Thoracic aorta (tissue), 2 donors: ENCODE data around the gene TSPAN32. TPM values are rescaled to one million over a fixed set of nuclear protein-coding genes. Genes with fewer than 3 reads are reported as not detected.
"Not testable (repeated sequence)": the region's sequence is repeated elsewhere in the genome, so short reads cannot be mapped to it uniquely, and the experiment has no call there.

Experiments
- ATAC-seq: fragments of 150-250 bp; one replicate; pipeline ENCODE4 v1.8.0; 2017; ENCODE audit warnings: low read depth; ENCODE audit not compliant: insufficient number of reproducible peaks, low FRiP score
- DNase-seq: peaks from one replicate; pipeline ENCODE4 v3.0.0-alpha.2; 2020; ENCODE audit warnings: low spot score
- H3K27ac ChIP-seq, 2 donors: fragments of 200-600 bp; sonication (generic); 1 replicate in 1 of 2; 2 replicates in 1 of 2; pipeline ENCODE4 v1.5.1; 2016; ENCODE audit warnings: mild to moderate bottlenecking in 2 of 2, moderate library complexity in 2 of 2
- H3K27me3 ChIP-seq: fragments of 200-600 bp; sonication (generic); replicated peaks from 2 replicates; pipeline ENCODE4 v1.6.0; 2016; ENCODE audit warnings: mild to moderate bottlenecking; ENCODE audit not compliant: insufficient read depth
- H3K36me3 ChIP-seq: fragments of 200-600 bp; sonication (generic); one replicate; pipeline ENCODE4 v1.5.1; 2016
- H3K4me1 ChIP-seq, 2 donors: fragments of 200-600 bp; sonication (generic); 1 replicate in 1 of 2; 2 replicates in 1 of 2; pipeline versions ENCODE4 v1.5.1 to v1.6.0; 2016; ENCODE audit warnings: low read depth in 2 of 2, mild to moderate bottlenecking in 1 of 2; ENCODE audit not compliant: control insufficient read depth in 1 of 2
- H3K4me3 ChIP-seq: fragments of 200-600 bp; sonication (generic); 2 replicates; pipeline ENCODE4 v1.5.1; 2016; ENCODE audit warnings: mild to moderate bottlenecking
- H3K9me3 ChIP-seq: fragments of 200-600 bp; sonication (generic); 2 replicates; pipeline ENCODE4 v1.5.1; 2016
- total RNA-seq, 2 donors: library from RNA; depleted of rRNA; stranded (reverse); fragments of >200 nt; gene quantifications; one replicate each; pipeline versions ENCODE4 v1.1.0 to v1.2.3, GENCODE V29; 2016
- TF ChIP-seq, protein P1 (sequence below): fragments of 200-600 bp; sonication (generic); IDR thresholded peaks from one replicate; pipeline ENCODE4 v1.5.1; 2019; ENCODE audit warnings: antibody characterized with exemption

Gene TSPAN32
- total RNA-seq, 2 donors from 2014 or later: 2.5 to 6.9 TPM

DNA sequence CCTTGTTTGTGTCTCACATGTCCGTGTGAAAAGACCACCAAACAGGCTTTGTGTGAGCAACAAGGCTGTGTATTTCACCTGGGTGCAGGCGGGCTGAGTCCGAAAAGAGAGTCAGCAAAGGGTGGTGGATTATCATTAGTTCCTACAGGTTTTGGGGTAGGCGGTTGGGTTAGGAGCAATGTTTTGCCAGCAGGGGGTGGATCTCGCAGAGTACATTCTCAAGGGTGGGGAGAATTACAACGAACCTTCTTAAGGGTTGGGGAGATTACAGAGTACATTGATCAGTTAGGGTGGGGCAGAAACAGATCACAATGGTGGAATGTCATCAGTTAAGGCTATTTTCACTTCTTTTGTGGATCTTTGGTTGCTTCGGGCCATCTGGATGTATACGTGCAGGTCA, 36.9 kb downstream of the TSPAN32 start:
- not testable (repeated sequence) for H3K36me3 ChIP-seq, H3K9me3 ChIP-seq, DNase-seq, H3K4me3 ChIP-seq, H3K4me1 ChIP-seq, H3K27ac ChIP-seq, ATAC-seq, H3K27me3 ChIP-seq

DNA sequence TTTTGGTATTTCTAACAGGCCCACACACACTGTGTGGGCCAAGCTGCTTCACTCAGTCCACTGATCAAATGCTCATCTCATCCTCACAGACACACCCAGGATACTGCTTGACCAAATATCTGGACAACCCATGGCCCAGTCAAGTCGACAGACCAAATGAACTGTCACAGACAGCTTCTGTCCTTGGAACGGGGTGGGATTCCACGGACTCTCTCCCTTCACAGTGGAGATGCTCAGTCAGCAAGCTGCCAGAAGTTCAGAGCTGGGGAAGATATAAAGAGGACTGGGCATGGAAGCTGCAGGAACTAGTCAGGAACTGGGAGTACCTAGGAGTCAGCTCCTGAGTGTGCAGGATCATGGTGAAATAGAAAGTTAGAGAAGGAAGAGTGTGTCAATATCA, 40.7 kb downstream of the TSPAN32 start:
- TF ChIP-seq, protein P1, sequence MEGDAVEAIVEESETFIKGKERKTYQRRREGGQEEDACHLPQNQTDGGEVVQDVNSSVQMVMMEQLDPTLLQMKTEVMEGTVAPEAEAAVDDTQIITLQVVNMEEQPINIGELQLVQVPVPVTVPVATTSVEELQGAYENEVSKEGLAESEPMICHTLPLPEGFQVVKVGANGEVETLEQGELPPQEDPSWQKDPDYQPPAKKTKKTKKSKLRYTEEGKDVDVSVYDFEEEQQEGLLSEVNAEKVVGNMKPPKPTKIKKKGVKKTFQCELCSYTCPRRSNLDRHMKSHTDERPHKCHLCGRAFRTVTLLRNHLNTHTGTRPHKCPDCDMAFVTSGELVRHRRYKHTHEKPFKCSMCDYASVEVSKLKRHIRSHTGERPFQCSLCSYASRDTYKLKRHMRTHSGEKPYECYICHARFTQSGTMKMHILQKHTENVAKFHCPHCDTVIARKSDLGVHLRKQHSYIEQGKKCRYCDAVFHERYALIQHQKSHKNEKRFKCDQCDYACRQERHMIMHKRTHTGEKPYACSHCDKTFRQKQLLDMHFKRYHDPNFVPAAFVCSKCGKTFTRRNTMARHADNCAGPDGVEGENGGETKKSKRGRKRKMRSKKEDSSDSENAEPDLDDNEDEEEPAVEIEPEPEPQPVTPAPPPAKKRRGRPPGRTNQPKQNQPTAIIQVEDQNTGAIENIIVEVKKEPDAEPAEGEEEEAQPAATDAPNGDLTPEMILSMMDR: no peak
- Histone ChIP-seq H3K27ac (no peak overlapping the region), H3K4me1 (no peaks in the 10 kb centered on the region), H3K27me3 (no peaks in the 10 kb centered on the region), H3K9me3 (no peaks in the 10 kb centered on the region), H3K4me3 (no peak overlapping the region), H3K36me3 (no peaks in the 10 kb centered on the region)
- no peak for ATAC-seq
- DNase-seq: no peak

DNA sequence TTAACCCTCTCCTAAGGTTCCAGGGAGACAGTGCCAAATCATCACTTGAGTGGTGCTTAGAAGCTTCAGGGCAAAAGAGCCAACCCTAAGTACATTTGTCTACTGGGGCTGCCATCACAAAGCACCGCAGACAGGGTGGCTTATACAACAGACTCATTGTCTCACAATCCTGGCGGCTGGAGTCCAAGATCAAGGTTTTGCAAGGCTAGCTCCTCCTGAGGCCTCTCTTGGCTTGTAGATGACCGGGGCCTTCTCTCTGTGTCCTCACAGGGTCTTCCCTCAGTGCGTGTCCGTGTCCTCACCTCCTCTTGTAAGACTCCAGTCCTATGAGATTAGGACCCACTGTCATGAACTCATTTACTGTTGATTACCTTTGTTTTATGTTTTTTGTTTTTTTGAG, 41.2 kb downstream of the TSPAN32 start:
- no peak for DNase-seq
- Histone ChIP-seq H3K9me3 (no peaks in the 10 kb centered on the region), H3K4me1 (no peaks in the 10 kb centered on the region), H3K36me3 (no peaks in the 10 kb centered on the region), H3K4me3 (no peak overlapping the region), H3K27ac (no peak overlapping the region), H3K27me3 (no peaks in the 10 kb centered on the region)
- ATAC-seq: no peak
- TF ChIP-seq, protein P1: no peak

DNA sequence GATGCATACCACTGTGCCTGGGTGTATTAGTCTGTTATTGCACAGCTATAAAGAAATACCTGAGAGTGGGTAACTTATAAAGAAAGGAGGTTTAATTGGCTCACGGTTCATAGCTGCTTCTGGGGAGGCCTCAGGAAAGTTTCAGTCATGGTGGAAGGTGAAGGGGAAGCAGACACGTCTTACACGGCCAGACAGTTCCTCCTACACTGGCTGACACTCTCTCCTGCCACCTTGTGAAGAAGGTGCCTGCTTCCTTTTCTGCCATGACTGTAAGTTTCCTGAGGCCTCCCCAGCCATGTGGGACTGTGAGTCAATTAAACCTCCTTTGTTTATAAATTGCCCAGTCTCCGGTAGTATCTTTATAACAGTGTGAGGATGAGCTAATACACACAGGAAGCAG, 41.7 kb downstream of the TSPAN32 start:
- Histone ChIP-seq H3K9me3 (no peaks in the 10 kb centered on the region), H3K36me3 (no peaks in the 10 kb centered on the region), H3K4me1 (no peaks in the 10 kb centered on the region), H3K27ac (no peak overlapping the region), H3K27me3 (no peaks in the 10 kb centered on the region), H3K4me3 (no peak overlapping the region)
- TF ChIP-seq, protein P1: no peak
- DNase-seq: no peak
- ATAC-seq: no peak

DNA sequence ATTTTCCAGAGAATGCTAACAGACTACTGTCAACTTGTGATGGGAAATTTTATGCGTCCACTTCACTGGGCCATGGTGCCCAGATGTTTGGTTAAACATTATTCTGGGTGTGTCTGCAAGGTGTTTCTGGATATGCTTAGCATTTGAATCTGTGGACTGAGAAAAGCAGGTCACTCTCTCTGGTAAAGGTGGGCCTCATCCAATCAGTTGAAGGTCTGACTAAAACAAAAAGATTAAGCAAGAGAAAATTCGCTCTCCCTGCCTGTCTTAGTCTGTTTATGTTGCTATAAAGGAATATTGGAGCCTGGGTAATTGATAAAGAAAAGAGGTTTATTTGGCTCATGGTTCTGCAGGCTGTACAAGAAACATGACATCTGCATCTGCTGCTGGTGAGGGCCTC, 43.2 kb downstream of the TSPAN32 start:
- Histone ChIP-seq H3K9me3 (peaks cover 7% of the 10 kb centered on the region), H3K4me3 (no peak overlapping the region), H3K36me3 (no peaks in the 10 kb centered on the region), H3K4me1 (no peaks in the 10 kb centered on the region), H3K27ac (no peak overlapping the region), H3K27me3 (no peaks in the 10 kb centered on the region)
- DNase-seq (no peak), ATAC-seq (no peak)
- TF ChIP-seq, protein P1: no peak

DNA sequence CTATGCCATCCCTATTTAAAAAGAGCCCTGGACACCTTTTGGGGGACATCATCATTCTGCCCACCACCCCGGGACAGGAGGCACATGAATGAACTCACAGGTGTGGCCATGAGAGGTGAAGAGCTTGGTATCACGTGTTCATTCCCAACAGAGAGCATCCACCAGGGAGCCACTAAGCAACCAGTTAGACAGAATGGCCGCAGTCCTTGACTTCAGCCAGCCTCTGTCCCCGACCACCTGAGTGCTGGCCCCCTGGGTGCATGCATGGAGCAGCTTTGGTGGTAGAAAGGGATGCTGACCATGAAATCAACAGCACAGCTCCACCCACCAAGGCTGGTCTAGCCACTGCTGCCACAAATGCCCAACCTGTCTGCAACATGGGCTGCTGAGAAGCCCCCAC, 44.2 kb downstream of the TSPAN32 start:
- H3K27me3 ChIP-seq: no peaks in the 10 kb centered on the region
- DNase-seq (no peak), ATAC-seq (no peak)
- peaks cover 7% of the 10 kb centered on the region for H3K9me3 ChIP-seq
- H3K4me3 ChIP-seq: no peak overlapping the region
- TF ChIP-seq, protein P1: no peak
- H3K27ac ChIP-seq: no peak overlapping the region
- no peaks in the 10 kb centered on the region for H3K4me1 ChIP-seq
- H3K36me3 ChIP-seq: no peaks in the 10 kb centered on the region
